NCI-H526 (cell line): ENCODE results near the gene ATP13A4.

Source experiments
- DNase-seq, 2 experiments: peaks; one replicate each; lab custom pipeline; 2025; lab: John Stamatoyannopoulos, UW

The ATP13A4 gene

GRCh38 chr3:193391902-193392301 is 162.8 kb downstream of the ATP13A4 start:
- peak; percentile 49 to 63 for DNase-seq

- no peak for DNase-seq
Measured at GRCh38 chr3:193389335-193389734, 165.4 kb downstream of the ATP13A4 start.

- DNase-seq: no peak
Measured at GRCh38 chr3:193388361-193388760, 166.3 kb downstream of the ATP13A4 start.

- DNase-seq: no peak
Measured at GRCh38 chr3:193387596-193387995, 167.1 kb downstream of the ATP13A4 start.

GRCh38 chr3:193378706-193379105 is 176.0 kb downstream of the ATP13A4 start, which contains the start of gene ATP13A5:
Gene ATP13A5, minus strand, starts transcription at chr3:193378753. Its CDS starts 28 bp downstream, at chr3:193378725.
- no peak for DNase-seq

GRCh38 chr3:193377591-193377990 is 177.1 kb downstream of the ATP13A4 start:
- DNase-seq: no peak

- no peak for DNase-seq
Measured at GRCh38 chr3:193375614-193376013, 179.1 kb downstream of the ATP13A4 start.

- DNase-seq: no peak
Measured at GRCh38 chr3:193372783-193373182, 181.9 kb downstream of the ATP13A4 start.

GRCh38 chr3:193367868-193368267 is 186.8 kb downstream of the ATP13A4 start:
- DNase-seq: no peak

- DNase-seq: no peak
Measured at GRCh38 chr3:193357291-193357690, 197.4 kb downstream of the ATP13A4 start.

GRCh38 chr3:193354423-193354822 is 200.3 kb downstream of the ATP13A4 start:
- DNase-seq: no peak
